Measurements from ENCODE around the gene MTUS2.

- TF ChIP-seq POLR2A (IDR thresholded peaks at IDR 0.05) (no peak), CTCF (IDR thresholded peaks at IDR 0.05) (no peak)
Measured at GRCh38 chr13:28922341-28922740, 102.2 kb downstream of the MTUS2 start.

Measured in suprapubic skin (tissue), 3 donors.